ENCODE data around the gene ADARB2. TPM values are rescaled to one million over a fixed set of nuclear protein-coding genes. Genes with fewer than 3 reads are reported as not detected.
"Not testable (repeated sequence)": the region's sequence is repeated elsewhere in the genome, so short reads cannot be mapped to it uniquely, and the experiment has no call there.

The ADARB2 gene
- total and polyA plus RNA-seq, 4 donors = 0.22 to 1.3 (median 0.55) TPM

DNA sequence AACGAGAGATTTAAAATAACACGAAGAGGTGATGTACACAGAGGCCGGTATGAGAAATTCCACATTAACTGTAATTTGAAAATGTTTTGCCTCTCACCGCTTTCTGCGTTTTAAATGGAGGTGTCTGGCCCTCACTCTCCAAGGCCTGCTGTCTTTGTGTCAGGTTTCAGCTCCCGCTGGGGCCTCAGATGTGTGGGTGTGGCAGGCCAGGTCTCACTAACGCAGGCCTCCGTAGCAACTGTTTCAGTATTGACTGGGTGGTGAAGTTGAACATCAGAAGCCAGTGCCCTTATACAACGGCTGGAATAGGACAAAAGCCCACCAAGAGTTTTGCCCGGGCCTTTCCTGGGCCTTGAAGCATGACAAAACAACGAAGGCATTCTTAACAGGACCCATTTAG, 303.1 kb downstream of the ADARB2 start:
- TF ChIP-seq, protein P1, sequence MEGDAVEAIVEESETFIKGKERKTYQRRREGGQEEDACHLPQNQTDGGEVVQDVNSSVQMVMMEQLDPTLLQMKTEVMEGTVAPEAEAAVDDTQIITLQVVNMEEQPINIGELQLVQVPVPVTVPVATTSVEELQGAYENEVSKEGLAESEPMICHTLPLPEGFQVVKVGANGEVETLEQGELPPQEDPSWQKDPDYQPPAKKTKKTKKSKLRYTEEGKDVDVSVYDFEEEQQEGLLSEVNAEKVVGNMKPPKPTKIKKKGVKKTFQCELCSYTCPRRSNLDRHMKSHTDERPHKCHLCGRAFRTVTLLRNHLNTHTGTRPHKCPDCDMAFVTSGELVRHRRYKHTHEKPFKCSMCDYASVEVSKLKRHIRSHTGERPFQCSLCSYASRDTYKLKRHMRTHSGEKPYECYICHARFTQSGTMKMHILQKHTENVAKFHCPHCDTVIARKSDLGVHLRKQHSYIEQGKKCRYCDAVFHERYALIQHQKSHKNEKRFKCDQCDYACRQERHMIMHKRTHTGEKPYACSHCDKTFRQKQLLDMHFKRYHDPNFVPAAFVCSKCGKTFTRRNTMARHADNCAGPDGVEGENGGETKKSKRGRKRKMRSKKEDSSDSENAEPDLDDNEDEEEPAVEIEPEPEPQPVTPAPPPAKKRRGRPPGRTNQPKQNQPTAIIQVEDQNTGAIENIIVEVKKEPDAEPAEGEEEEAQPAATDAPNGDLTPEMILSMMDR (IDR thresholded peaks at IDR 0.05; ENCODE audit: control extremely low read depth, extremely low read depth) = no peak
- peaks cover 0 to 3% (median under 1%) of the 10 kb centered on the region in 4 donors for H3K9me3 ChIP-seq (ENCODE audit: control insufficient read depth in 4 of 4, insufficient read depth in 3 of 4, low read length in 3 of 4)
- WGBS, 2 donors = 83 to 89% methylated on average over 11 of the region's 11 CpGs
- H3K4me3 ChIP-seq = no peak overlapping the region
- DNase-seq = no peak
- no peak overlapping the region for H3K9ac ChIP-seq (ENCODE audit: insufficient read depth in 1 of 2, low read length in 2 of 2)
- H3K27me3 ChIP-seq (ENCODE audit: control insufficient read depth in 3 of 3, insufficient read depth in 3 of 3, low read length in 2 of 3) = no peaks in the 10 kb centered on the region
- ATAC-seq (ENCODE audit: insufficient read depth, low FRiP score) = no peak
- H3K36me3 ChIP-seq (ENCODE audit: control insufficient read depth in 4 of 4, insufficient read depth in 4 of 4, low read length in 4 of 4) = no peaks in the 10 kb centered on the region
- H3K27ac ChIP-seq (ENCODE audit: low read depth in 1 of 2, low read length in 1 of 2) = no peak overlapping the region
- H3K4me1 ChIP-seq (ENCODE audit: control insufficient read depth in 5 of 5, insufficient read depth in 5 of 5, low read length in 5 of 5) = peaks cover 0 to 3% (median 0%) of the 10 kb centered on the region in 5 donors

DNA sequence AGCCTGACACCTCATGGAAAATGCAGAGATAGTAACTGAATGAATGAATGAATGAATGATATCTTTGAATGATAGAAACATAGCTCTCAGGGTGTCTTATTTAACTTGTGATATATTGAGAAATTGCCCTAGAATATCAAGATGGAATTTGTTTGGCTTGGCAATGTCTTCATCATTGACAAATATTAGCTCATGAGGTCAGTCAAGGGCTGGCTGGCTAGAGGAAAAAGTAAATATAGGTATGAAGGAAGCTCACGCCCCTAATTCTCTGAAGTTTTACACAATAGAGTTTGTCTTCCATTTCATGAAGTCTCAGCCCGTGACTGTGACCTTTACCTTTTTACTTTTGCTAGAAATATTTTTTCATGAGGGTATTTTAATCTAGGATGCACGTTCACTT, 305.2 kb downstream of the ADARB2 start:
- WGBS, 2 donors = 55 to 70% methylated on average over 3 of the region's 3 CpGs
- peak; percentile 34 for ATAC-seq (ENCODE audit: insufficient read depth, low FRiP score)
- peak in 1 of 3 donors; percentile 37 for DNase-seq
- Histone ChIP-seq H3K4me3 (no peak overlapping the region), H3K36me3 (ENCODE audit: control insufficient read depth in 4 of 4, insufficient read depth in 4 of 4, low read length in 4 of 4) (no peaks in the 10 kb centered on the region), H3K9ac (ENCODE audit: insufficient read depth in 1 of 2, low read length in 2 of 2) (no peak overlapping the region), H3K27ac (ENCODE audit: low read depth in 1 of 2, low read length in 1 of 2) (no peak overlapping the region), H3K4me1 (ENCODE audit: control insufficient read depth in 5 of 5, insufficient read depth in 5 of 5, low read length in 5 of 5) (peaks cover 0 to 3% (median 0%) of the 10 kb centered on the region in 5 donors), H3K9me3 (ENCODE audit: control insufficient read depth in 4 of 4, insufficient read depth in 3 of 4, low read length in 3 of 4) (peaks cover 0 to 3% (median under 1%) of the 10 kb centered on the region in 4 donors), H3K27me3 (ENCODE audit: control insufficient read depth in 3 of 3, insufficient read depth in 3 of 3, low read length in 2 of 3) (no peaks in the 10 kb centered on the region)
- TF ChIP-seq, protein P1 (IDR thresholded peaks at IDR 0.05; ENCODE audit: control extremely low read depth, extremely low read depth) = no peak

DNA sequence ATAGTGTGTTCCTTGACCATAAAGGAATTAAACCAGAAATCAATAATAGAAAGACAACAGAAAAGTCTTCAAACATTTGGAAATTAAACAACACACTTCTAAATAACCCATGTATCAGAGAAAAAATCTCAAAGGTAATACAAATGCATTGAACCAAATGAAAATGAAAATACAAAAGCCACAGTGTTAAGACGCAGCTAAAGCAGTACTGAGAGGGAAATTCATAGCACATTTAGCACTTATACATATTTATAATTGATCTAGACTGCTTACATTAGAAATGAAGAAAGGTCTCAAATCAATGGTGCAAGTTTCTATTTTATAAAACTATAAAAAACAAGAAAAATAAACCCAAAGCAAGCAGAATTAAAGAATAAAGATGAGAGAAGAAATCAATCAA, 306.1 kb downstream of the ADARB2 start:
- Histone ChIP-seq H3K9me3 (ENCODE audit: control insufficient read depth in 4 of 4, insufficient read depth in 3 of 4, low read length in 3 of 4) (peaks cover 0 to 3% (median under 1%) of the 10 kb centered on the region in 4 donors), H3K9ac (ENCODE audit: insufficient read depth in 1 of 2, low read length in 2 of 2) (no peak overlapping the region), H3K27ac (ENCODE audit: low read depth in 1 of 2, low read length in 1 of 2) (no peak overlapping the region), H3K4me3 (no peak overlapping the region), H3K36me3 (ENCODE audit: control insufficient read depth in 4 of 4, insufficient read depth in 4 of 4, low read length in 4 of 4) (no peaks in the 10 kb centered on the region), H3K27me3 (ENCODE audit: control insufficient read depth in 3 of 3, insufficient read depth in 3 of 3, low read length in 2 of 3) (no peaks in the 10 kb centered on the region), H3K4me1 (ENCODE audit: control insufficient read depth in 5 of 5, insufficient read depth in 5 of 5, low read length in 5 of 5) (peaks cover 0 to 6% (median 0%) of the 10 kb centered on the region in 5 donors)
- WGBS, 2 donors = 93 to 95% methylated on average over 1 of the region's 1 CpG
- ATAC-seq (ENCODE audit: insufficient read depth, low FRiP score) (no peak), DNase-seq (no peak)
- TF ChIP-seq, protein P1 (IDR thresholded peaks at IDR 0.05; ENCODE audit: control extremely low read depth, extremely low read depth) = no peak

DNA sequence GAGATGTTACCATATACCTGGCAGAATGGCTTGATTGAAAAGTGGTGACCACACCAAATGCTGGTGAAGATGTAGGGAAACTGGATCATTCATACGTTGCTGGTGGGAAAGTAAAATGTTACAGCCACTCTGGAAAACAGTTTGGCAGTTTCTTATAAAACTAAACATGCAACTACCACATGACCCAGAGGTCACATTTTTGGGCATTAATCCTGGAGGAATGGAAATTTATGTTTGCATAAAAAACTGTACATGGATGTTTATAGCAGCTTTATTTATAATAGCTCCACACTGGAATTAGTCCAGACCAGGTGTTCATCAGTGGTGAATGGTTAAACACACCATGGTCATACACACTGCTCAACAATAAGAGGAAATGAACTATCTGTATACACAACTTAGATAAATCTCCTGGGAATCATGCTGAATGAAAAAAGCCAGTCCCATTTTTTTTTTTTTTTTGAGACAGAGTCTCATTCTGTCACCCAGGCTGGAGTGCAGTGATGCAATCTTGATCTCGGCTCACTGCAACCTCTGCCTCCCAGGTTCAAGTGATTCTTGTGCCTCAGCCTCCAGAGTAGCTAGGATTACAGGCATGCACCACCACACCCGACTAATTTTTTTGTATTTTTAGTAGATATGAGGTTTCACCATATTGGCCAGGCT, 309.7 kb downstream of the ADARB2 start:
- not testable (repeated sequence) for H3K9ac ChIP-seq (ENCODE audit: insufficient read depth in 1 of 2, low read length in 2 of 2); H3K4me1 ChIP-seq (ENCODE audit: control insufficient read depth in 5 of 5, insufficient read depth in 5 of 5, low read length in 5 of 5); H3K4me3 ChIP-seq; ATAC-seq (ENCODE audit: insufficient read depth, low FRiP score); H3K9me3 ChIP-seq (ENCODE audit: control insufficient read depth in 4 of 4, insufficient read depth in 3 of 4, low read length in 3 of 4); H3K27me3 ChIP-seq (ENCODE audit: control insufficient read depth in 3 of 3, insufficient read depth in 3 of 3, low read length in 2 of 3); H3K27ac ChIP-seq (ENCODE audit: low read depth in 1 of 2, low read length in 1 of 2); H3K36me3 ChIP-seq (ENCODE audit: control insufficient read depth in 4 of 4, insufficient read depth in 4 of 4, low read length in 4 of 4)
- WGBS, 2 donors = 48 to 63% methylated on average over 3 of the region's 3 CpGs
- DNase-seq = peak in 2 of 3 donors; percentile 55 to 71
